HG02973 (cell line): Measurements from ENCODE around the gene METTL25.
"Not testable (repeated sequence)": the region's sequence is repeated elsewhere in the genome, so short reads cannot be mapped to it uniquely, and the experiment has no call there.

ENCODE experiments used
- ATAC-seq: cut with Tn5 transposase; IDR thresholded peaks from one replicate; pipeline ENCODE4 v1.9.1; 2021; ENCODE audit warnings: moderate library complexity; ENCODE audit not compliant: unreplicated experiment

METTL25 gene

GRCh38 chr12:82358200-82359114 is at the start of gene METTL25, which contains the start of gene CCDC59:
Gene METTL25, plus strand, starts transcription at chr12:82358529. Its CDS starts 37 bp downstream, at chr12:82358566.
Gene CCDC59, minus strand, starts transcription at chr12:82358387. Its CDS starts 11 bp downstream, at chr12:82358376.
- peak; percentile 93 for ATAC-seq

GRCh38 chr12:82314406-82314892 is 43.9 kb upstream of the METTL25 start:
- ATAC-seq = no peak

GRCh38 chr12:82319276-82319675 is 39.1 kb upstream of the METTL25 start:
- no peak for ATAC-seq

GRCh38 chr12:82325540-82326336 is 32.6 kb upstream of the METTL25 start:
- ATAC-seq = no peak

GRCh38 chr12:82326905-82327503 is 31.3 kb upstream of the METTL25 start:
- ATAC-seq = peak; percentile 82

- ATAC-seq = no peak
Observed at GRCh38 chr12:82327861-82328260, 30.5 kb upstream of the METTL25 start.

- ATAC-seq = no peak
Observed at GRCh38 chr12:82329508-82329907, 28.8 kb upstream of the METTL25 start.

- no peak for ATAC-seq
Observed at GRCh38 chr12:82350161-82350560, 8.2 kb upstream of the METTL25 start.

GRCh38 chr12:82351390-82351789 is 6.9 kb upstream of the METTL25 start:
- ATAC-seq = no peak

- ATAC-seq = no peak
Observed at GRCh38 chr12:82357340-82357739, 989 bp upstream of the METTL25 start.

- ATAC-seq = no peak
Observed at GRCh38 chr12:82357845-82358199, 507 bp upstream of the METTL25 start.

GRCh38 chr12:82359115-82359478 is 768 bp downstream of the METTL25 start:
- ATAC-seq = peak; percentile 6

- not testable (repeated sequence) for ATAC-seq
Observed at GRCh38 chr12:82360834-82361233, 2.5 kb downstream of the METTL25 start.

- ATAC-seq = no peak
Observed at GRCh38 chr12:82361461-82361915, 3.2 kb downstream of the METTL25 start.

- ATAC-seq = no peak
Observed at GRCh38 chr12:82363990-82364389, 5.7 kb downstream of the METTL25 start.

- peak; percentile 59 for ATAC-seq
Observed at GRCh38 chr12:82366197-82366596, 7.9 kb downstream of the METTL25 start.

- no peak for ATAC-seq
Observed at GRCh38 chr12:82375201-82375600, 16.9 kb downstream of the METTL25 start.

GRCh38 chr12:82378997-82379396 is 20.7 kb downstream of the METTL25 start:
- ATAC-seq = no peak

GRCh38 chr12:82383930-82384552 is 25.7 kb downstream of the METTL25 start:
- ATAC-seq = peak; percentile 47

- no peak for ATAC-seq
Observed at GRCh38 chr12:82398879-82399278, 40.5 kb downstream of the METTL25 start.

- ATAC-seq = no peak
Observed at GRCh38 chr12:82400819-82401218, 42.5 kb downstream of the METTL25 start.
